GM21367 (cell line): ENCODE data around the gene ANKRD53.

Source experiments
- ATAC-seq: cut with Tn5 transposase; IDR thresholded peaks from one replicate; pipeline ENCODE4 v1.9.1; 2021; ENCODE audit not compliant: unreplicated experiment

The ANKRD53 gene

DNA sequence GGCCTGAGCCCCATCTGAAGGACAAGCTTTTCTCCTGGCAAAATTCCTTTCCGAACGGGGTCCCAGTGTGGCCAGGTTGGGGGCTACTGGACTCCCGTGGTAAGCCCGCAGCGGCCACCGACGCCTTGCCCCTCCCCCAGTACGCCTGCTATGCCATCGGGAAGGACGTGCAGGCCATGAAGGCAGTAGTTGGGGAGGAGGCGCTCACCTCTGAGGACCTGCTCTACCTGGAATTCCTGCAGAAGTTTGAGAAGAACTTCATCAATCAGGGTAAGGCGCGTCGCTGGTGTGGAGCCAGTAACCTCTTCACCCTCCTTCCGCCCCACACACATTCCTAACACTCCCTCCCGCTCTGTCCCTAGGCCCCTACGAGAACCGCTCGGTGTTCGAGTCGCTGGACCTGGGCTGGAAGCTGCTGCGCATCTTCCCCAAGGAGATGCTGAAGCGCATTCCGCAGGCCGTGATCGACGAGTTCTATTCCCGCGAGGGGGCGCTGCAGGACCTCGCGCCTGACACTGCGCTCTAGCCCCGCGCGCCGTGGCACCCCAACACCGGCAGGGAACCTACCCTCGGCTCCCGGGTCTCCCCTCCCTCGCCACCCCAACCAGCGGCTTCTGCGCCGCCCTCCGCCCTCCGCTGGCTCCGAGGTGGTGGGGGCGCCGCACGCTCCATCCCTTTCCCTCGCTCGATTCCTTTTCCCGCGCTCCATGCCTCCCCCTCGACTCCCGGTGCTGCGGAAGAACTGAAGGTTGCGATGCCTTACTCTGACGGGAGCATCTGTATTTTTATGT is 13.6 kb upstream of the ANKRD53 start:
- peak; percentile 83 for ATAC-seq

DNA sequence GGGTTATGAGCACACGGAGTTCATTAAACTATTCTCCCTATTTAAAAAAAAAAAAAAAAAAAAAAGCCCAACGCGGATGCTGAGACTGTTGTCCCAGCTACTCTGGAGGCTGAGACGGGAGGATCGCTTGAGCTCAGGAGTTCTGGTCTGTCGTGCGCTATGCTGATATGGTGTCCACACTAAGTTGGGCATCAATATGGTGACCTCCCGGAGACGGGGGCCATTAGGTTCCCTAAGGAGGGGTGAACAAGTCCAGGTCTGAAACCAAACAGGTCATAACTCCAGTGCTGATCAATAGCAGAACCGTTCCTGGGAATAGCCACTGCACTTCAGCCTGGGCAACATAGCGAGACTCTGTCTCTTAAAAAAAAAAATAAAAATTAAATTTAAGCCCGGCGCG is 12.9 kb upstream of the ANKRD53 start:
- ATAC-seq = no peak

DNA sequence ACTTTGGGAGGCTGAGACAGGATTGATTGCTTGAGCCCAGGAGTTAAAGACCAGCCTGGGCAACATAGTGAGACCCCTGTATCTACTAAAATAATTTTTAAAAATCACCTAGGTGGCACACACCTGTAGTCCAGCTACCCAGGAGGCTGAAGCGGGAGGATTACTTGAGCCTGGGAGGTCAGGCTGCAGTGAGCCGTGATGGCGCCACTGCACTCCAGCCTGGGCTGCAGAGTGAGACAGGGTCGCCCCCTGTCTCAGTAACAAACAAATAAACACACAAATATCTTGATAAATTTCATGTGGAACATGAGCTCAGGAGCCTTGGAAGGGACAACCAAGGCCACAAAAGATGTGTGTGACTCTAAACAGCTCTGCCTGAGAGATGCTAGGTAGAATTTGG is 11.7 kb upstream of the ANKRD53 start:
- ATAC-seq = no peak

DNA sequence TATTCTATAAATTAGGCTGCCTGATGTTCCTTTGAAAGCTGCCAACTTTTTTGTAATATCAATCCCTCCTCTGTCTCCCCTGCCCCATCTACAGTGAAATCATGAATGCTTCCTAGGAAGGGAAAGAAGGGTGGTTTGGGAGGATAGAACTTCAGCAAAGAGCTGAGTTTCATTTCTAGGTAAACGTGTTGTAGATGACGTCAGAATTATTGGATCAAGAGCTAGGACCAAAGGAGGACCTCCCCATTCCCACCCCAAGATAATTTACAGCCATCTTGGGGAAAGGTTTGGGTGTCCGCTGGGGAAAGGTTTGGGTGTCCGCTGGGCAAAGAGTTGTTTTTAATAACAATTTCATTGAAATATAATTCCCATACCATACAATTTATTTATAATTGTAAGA is 11.2 kb upstream of the ANKRD53 start:
- no peak for ATAC-seq

DNA sequence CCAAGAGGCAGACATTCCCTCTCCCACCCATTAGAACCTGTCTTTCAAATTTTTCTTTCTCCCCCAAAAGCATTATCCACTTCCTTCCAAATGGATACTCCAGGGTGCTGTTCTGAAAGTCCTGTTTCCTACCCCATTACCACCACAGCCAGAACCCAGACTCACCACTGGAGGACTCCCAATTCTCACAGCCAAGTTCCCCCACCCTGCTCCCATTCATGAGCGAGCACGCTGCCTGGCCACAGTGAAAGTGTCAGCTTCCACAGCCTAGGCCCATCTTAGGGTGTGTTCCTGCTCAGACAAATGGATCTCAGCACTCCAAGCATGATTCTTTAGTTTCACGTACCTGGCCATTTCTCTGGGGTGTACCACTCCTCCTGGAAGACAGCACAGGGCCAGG is 3.8 kb upstream of the ANKRD53 start:
- ATAC-seq = no peak

DNA sequence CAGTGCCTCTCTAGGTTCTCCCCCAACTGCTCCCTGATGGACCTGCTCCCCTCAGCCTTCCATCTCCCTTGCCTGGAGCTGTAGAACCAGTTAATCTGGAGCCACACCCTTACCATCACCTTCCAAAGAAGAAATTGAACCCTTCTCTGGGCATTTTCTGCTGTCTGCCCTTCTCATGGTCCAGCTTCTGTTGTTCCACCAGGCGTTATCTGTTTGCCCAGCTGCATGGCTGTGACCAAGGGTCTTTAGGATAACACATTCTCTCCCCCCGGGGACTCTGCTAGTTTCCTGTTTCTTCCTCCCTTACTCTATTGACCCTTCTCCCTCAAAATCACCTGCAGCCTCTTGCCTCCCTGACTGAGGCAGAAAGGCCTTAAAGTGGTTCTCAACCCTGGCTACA is 3.2 kb upstream of the ANKRD53 start:
- no peak for ATAC-seq

DNA sequence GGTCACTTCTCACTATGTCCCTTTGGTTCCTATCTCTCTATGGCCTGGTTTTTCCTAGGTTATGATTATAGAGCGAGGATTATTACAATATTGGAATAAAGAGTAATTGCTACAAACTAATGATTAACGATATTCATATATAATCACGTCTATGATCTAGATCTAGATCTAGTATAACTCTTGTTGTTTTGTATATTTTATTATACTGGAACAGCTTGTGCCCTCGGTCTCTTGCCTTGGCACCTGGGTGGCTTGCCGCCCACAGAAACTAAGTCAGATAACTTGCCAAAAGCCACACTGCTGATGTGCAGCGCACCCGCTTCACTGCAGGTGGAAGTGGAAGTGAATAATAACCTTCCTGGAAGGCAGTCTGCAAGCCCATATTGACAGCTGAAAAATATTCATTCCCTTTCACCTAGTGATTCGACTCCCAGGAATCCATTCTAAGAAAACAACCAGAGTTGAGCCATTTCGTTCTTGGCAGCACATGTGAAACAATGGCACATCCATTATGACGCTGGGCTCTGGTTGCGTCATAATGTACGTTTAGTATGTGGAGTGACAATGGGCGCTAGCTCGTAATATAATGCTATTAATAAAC is 725 bp upstream of the ANKRD53 start:
- ATAC-seq = no peak

DNA sequence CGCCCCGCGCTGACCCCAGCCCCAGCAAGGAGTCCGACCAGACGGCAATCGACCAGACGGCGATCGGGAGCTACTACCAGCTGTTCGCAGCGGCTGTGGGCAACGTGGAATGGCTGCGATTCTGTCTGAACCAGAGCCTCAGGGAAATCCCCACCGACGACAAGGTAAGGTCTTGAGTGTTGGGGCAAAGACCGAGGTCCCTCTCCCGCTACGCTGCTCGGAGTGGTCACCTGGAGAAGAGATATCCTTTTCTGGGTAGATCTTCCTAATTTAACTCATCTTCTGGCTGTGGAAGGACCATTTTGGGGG is 704 bp downstream of the ANKRD53 start:
- ATAC-seq = no peak

DNA sequence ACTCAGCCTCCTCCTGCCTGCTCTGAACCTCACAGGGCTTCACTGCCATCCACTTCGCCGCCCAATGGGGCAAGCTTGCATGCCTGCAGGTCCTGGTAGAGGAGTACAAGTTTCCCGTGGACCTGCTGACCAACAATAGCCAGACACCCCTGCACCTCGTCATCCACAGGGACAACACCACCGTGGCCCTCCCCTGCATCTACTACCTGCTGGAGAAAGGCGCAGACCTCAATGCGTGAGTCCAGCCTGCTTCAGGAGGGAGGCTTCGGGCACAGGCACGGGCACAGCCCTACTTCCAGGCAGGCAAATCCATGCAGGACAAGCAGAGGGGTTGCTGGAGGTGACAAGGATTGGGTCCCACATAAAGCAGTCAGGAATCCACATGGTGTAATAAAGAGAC is 1.2 kb downstream of the ANKRD53 start:
- no peak for ATAC-seq

DNA sequence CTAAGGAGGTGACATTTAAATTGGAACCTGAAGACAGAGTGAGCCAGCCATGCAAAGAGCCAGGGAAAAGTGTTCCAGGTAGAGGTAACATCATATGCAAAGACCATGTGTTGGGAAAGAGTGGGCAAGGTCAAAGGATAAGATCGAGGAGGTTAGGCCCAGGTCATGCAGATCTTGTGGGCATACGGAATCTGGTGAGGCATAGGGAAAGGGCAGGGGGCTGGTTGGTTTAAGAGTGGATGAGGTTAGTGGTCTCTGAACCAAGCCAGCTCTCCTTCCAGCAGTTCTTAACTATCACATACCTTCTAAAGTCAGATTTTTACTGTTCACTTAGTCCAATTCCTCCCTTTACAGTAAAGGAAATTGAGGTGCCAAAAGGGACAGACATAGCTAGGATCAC is 3.0 kb downstream of the ANKRD53 start:
- ATAC-seq = no peak

DNA sequence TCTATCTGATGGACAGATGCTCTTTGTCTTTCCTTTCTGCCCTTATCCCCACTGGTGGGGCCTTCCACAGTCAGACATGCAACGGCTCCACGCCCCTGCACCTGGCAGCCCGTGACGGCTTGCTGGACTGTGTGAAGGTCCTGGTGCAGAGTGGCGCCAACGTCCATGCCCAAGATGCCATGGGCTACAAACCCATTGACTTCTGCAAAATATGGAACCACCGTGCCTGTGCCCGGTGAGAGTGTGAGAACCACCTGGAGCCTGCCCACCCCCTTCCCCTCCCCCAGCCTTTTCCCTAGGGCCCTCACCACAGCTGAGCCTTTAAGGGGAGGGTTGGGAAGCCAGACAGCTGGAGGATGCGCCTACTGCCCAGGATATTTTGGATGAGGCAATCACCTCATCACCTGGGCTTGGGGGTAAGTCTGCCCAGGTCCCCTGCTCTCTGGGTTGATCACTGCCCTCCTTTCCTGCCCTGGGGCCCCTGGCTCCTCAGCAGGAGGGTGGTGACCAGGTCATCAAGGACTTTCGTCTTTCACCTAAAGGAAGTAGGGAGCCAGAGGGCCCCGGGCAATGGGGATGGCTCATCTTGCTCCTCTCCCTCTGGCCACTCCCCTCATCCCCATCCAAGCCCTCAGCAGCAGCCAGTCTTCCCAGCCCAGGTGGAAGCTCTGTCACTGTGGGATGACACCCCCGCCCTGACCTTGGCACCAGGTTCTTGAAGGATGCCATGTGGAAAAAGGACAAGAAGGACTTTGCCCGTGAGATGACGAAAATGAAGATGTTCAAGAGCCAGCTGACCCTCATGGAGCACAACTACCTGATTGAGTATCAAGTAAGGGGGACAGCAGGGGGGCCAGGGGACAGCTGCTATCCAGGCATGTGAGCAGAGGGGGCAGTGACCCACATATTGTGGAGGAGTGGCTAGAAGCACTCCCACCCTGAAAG is 3.7 kb downstream of the ANKRD53 start:
- ATAC-seq = no peak

DNA sequence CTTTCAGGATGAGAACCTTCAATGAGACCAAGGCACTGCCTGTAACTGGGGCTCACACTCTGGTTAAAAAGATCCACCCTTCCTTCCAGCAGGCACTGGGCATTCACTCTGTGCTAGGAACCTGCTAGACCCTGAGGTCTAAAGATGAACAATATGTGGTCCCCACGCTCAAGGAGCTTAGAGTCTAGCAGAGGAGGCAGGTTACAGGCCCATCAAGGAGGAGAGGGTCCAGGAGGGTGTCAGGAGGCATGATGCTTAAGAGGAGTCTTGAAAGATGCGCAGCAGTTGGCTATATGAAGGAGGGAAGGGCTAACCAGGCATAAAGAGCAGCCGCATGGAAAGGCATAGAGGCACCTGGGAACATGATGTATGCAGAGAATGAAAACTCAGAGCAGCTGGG is 4.5 kb downstream of the ANKRD53 start:
- ATAC-seq = no peak

DNA sequence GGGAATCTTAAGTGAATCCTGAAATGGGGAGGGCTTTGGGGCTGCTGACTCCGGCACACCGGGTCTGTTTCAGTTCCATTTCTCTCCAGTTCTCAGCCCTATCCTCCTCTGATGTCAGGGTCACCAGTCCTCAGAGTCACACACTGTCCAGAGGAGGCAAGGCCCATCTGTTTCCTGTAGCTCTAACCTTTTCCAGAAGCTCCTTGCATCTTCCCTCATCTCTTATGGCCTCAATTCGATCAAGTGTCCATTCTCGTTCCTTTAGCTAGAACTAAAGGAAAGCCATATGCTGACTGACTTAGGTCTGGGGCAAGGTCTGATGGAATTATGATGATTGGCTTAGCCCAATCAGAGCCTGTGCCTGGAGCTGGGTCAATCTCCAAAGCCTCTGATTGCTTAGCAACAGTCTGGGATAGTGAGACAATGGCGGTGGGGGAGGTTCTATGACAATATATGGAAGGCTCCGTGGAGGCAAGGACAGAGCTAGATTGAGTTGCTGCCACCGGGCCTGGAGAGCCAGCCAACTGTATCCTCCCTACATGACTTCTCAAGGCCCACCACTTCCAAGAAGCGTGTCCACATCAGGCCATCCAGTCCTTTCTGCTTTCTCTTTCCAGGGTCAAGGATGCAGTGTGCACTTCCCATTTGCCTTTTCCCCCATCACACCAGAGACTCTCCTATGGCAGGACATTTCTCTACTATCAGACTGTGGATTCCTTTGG is 5.2 kb downstream of the ANKRD53 start:
- no peak for ATAC-seq

DNA sequence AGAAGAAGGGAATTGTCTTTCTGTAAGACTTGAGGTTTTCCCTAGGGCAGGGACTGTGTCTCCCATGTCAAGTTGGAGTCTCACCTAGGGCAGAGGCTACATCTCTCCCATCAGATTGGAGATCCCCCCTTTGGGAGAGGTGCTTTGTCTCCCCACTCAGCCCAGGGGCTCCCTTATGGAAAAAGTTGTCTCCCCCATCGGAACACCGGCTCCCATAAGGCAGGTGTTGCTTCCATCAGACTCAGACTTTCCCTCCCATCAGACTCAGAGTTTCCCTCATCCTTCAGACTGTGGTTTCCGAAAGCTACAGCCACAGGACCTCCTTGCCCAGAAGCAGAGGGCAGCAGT is 5.8 kb downstream of the ANKRD53 start:
- no peak for ATAC-seq

DNA sequence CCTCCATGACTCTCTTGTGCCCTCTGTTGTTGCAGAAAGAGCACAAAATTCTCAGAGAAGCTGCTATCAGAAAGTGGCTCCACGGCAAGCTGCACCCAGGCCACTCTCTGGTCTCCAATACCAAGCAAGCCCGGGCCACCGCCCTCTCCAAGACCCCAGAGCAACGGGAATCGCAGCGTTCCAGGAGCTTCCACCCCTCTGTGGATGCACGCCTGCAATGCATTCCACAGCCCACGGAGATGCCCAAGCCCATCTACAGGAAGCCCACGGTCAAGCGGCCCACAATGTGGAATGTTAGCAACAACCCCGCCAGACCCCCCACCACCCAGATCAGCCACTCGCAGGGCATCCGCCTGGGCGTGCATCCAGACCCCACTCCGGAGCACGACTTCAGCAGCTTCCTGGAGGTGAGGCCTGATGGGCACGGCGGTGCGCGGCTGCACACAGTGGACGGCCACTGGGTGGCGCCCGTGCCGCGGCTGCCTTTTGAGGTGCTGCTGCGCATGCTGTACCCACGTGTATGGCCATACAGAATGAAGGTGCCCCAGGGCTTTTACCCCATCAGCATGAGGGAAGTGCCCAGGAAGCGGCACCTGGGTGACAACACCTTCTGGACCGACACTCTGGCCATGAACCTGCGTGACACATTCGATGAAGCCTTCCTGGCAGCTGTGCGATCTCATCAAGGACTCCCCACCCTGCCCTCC is 6.3 kb downstream of the ANKRD53 start:
- ATAC-seq = peak; percentile 92

DNA sequence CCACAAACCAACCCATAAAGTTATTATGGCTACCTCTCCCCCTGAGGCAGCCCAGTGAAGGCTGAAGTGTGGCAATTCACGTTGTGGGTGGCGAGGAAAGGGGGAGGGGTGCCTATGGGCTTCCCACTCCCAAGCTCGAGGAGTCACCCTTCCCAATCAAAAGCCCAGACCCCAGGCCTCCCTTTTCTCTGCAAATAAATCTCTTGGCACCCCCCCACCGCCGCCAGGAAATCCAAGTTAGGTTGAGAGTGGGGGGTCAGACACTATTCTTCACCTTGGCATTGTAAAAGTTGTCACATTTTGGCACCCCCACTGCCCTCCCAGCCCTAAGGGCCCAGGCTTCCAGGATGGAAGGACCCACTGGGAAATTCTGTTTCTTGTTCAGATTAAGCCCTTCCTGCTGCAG is 6.9 kb downstream of the ANKRD53 start:
- no peak for ATAC-seq

DNA sequence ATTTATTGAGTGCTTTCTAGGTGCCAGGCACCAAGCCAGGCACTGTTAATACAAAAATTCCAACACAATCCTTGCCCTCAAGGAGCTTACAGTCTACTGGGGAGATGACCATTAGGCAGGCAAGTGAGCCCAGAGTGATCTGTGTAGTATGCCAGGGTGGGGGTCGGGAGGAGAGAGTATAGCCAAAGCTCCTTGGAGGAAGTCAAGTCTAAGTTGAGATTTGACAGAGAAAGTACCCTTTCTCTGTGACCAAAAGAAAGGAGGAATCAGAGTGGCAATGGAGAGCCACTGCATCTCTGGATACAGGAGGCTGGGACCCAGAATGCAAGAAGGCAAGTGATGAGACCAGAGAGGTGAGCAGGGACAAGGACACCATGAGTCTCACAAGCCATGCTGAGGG is 7.5 kb downstream of the ANKRD53 start:
- no peak for ATAC-seq

DNA sequence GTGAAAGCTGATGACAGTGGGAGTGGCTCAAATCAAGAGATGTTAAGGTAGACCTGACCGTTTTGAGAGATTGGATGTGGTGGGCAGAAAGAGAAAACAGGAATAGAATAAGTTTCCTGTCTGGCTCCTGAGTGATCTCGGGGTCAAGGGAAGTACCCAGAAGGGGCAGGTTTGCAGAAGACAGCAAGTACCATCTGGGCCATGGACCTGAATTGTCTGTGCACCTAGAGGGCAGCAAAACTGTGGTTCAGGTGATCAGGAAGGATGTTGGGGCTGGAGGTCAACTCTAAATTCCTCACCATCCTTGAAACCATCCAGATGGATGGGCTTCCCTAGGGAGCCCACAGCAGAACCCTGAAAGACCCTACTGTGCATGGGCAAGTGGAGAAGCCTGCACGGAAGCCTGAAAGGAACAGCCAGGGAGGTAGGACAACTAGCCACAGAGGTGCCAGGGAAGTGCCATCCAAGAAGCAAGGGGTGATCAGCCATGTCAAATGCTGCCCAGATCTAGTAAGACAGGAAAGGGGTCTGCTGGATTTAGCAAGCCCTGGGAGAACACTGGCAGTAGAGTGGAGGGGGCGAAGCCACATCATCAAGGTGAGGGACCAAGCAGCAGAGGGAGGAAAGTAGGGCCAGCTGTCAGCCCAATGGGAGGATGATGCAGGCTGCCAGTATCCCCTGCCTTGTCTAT is 8.2 kb downstream of the ANKRD53 start:
- no peak for ATAC-seq

DNA sequence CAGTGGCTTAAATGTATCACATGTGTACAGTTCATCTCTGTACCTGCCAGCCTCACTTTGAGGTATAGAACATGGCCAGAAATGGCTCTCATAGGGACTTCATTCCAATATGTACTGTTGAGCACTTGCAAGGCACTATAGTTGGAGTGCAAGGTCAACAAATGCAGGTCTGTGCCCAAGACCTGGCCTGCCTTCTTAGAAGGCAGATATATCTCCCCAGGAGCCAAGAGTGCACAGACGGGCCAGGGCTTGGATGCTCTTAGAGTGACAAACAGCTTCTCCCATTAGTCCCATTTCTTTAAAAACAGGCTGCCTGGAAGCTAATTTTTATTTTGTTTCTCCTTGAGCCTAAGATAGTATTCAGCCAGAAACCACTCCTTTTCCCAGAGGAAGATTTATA is 9.0 kb downstream of the ANKRD53 start:
- no peak for ATAC-seq

DNA sequence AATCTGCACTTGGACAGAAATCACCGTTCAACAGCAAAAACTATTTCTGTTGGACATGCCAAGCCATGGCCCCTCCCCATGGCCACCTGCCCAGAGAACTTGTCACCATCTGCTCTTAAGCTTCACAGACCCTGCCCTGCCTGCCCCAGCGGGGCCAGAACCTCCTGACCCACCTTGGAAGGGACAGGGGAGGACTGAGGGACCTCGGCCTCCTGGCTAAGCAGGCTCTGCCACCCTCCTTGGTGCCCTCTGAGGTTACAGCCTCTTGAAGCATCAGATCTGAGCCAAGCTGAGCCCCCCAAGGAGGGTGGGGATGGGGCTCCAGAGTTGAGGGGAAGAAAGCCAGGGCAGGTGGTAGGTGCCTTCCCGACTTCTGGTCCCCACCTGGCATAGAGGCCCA is 9.7 kb downstream of the ANKRD53 start:
- no peak for ATAC-seq
